ENCODE results near the gene SPRED2. TPM values are rescaled to one million over a fixed set of nuclear protein-coding genes. Genes with fewer than 3 reads are reported as not detected.
A peak's percentile ranks its signal among the peaks of the same experiment; 100 is the strongest.

SPRED2 gene
- polyA plus RNA-seq, 2 of the 4 experiments (the other 2 are of a cell fraction): 20.6 to 29.3 TPM

DNA sequence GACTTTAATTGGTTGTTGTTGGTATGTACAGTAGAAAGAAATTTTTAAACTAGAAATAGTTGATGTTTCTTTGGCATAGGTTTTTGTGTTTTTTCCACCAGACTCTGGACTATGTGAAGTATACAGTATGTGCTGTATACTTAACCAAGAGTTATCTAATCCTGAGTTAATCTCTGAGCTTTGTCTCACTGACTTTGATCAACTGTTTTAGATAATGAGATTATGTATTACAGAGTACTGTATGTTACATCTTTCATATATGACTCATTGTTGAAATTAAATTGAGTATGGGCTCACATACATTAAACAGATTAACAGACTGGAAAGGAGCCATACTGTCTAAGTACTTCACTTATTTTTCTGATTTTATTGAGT lies 166.7 kb downstream of the SPRED2 start:
- H3K4me2 ChIP-seq: no peak overlapping the region

DNA sequence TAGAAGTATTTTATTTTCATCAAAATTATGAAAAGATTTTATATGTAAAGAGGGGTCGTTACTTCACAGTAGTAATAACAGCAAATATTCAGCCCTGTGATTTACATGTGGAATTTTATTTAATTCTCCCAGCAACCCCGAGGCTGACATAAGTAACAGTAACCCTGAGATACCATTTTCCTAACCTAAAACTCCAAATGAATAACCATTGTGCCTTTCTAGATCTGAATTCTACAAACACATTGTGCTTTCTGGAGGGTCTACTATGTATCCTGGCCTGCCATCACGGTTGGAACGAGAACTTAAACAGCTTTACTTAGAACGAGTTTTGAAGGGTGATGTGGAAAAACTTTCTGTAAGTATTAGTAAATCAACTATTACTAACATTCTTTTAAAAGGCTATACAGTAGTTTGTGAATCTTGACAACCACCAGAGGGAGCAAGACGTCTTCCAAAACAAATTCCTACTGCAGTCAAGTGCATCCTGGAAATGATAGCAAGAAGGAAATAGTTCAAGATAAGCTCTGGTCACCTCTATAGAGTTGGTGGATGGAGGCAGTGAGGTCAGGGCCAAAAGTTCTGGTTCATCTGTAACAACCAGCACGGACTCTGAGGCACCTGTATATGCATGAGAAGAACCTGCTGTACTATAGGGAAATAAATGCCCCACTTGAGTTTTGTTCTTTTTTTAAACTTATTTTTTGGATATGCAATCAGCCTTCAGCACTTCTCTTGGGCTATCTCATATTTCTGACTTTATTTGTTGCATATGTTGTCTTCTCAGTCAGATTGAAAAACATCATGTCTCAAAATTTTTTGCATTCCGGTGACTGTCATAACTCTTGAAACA lies 167.4 kb downstream of the SPRED2 start:
- WGBS (ENCODE audit: missing lambda C conversion rate): 24% methylated on average over 8 of the region's 8 CpGs
- Histone ChIP-seq H3K27ac (no peak overlapping the region), H3K4me2 (no peak overlapping the region), H3K4me3 (no peak overlapping the region), H3K9me3 (no peaks in the 10 kb centered on the region), H3K4me1 (peaks cover 21% of the 10 kb centered on the region; the same call in 2 of the 3 replicates)
- CTCF ChIA-PET: interaction anchor here (0.6 to 3.0 kb wide), 70 partner anchors 9 to 375 kb away, joined by 3 to 26 read pairs (median 5); partner anchors contain the start of genes ACTR2 and SPRED2
- TF ChIP-seq JUN (IDR thresholded peaks at IDR 0.05): no peak
- TF ChIP-seq, protein P1, sequence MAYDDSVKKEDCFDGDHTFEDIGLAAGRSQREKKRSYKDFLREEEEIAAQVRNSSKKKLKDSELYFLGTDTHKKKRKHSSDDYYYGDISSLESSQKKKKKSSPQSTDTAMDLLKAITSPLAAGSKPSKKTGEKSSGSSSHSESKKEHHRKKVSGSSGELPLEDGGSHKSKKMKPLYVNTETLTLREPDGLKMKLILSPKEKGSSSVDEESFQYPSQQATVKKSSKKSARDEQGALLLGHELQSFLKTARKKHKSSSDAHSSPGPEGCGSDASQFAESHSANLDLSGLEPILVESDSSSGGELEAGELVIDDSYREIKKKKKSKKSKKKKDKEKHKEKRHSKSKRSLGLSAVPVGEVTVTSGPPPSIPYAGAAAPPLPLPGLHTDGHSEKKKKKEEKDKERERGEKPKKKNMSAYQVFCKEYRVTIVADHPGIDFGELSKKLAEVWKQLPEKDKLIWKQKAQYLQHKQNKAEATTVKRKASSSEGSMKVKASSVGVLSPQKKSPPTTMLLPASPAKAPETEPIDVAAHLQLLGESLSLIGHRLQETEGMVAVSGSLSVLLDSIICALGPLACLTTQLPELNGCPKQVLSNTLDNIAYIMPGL (CRISPR knock-in tag; IDR thresholded peaks at IDR 0.05; ENCODE audit: borderline replicate concordance): no peak
- no peak for TF ChIP-seq BHLHE40 (IDR thresholded peaks at IDR 0.05; ENCODE audit: low read depth, low read length)
- TF ChIP-seq, protein P2, sequence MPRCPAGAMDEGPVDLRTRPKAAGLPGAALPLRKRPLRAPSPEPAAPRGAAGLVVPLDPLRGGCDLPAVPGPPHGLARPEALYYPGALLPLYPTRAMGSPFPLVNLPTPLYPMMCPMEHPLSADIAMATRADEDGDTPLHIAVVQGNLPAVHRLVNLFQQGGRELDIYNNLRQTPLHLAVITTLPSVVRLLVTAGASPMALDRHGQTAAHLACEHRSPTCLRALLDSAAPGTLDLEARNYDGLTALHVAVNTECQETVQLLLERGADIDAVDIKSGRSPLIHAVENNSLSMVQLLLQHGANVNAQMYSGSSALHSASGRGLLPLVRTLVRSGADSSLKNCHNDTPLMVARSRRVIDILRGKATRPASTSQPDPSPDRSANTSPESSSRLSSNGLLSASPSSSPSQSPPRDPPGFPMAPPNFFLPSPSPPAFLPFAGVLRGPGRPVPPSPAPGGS (IDR thresholded peaks at IDR 0.05): no peak
- TF ChIP-seq TFCP2L1 (CRISPR knock-in tag; IDR thresholded peaks at IDR 0.05): no peak
- TF ChIP-seq SMC3 (IDR thresholded peaks at IDR 0.05): peak; percentile 98
- TF ChIP-seq, protein P3, sequence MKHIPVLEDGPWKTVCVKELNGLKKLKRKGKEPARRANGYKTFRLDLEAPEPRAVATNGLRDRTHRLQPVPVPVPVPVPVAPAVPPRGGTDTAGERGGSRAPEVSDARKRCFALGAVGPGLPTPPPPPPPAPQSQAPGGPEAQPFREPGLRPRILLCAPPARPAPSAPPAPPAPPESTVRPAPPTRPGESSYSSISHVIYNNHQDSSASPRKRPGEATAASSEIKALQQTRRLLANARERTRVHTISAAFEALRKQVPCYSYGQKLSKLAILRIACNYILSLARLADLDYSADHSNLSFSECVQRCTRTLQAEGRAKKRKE (CRISPR knock-in tag; IDR thresholded peaks at IDR 0.05; ENCODE audit: low read depth): no peak
- TF ChIP-seq RAD21 (conservative IDR thresholded peaks at IDR 0.05 in 1 of 2, IDR thresholded peaks at IDR 0.05 in 1 of 2): peak; percentile 95 to 96
- TF ChIP-seq CBX2 (IDR thresholded peaks at IDR 0.05; ENCODE audit: borderline replicate concordance, low read depth): no peak
- TF ChIP-seq, protein P4, sequence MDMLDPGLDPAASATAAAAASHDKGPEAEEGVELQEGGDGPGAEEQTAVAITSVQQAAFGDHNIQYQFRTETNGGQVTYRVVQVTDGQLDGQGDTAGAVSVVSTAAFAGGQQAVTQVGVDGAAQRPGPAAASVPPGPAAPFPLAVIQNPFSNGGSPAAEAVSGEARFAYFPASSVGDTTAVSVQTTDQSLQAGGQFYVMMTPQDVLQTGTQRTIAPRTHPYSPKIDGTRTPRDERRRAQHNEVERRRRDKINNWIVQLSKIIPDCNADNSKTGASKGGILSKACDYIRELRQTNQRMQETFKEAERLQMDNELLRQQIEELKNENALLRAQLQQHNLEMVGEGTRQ (IDR thresholded peaks at IDR 0.05): no peak
- TF ChIP-seq HOXA7 (CRISPR knock-in tag; IDR thresholded peaks at IDR 0.05): no peak
- TF ChIP-seq MAZ (IDR thresholded peaks at IDR 0.05; ENCODE audit: borderline replicate concordance, low read depth, low read length): no peak
- no peak for TF ChIP-seq CHD4 (IDR thresholded peaks at IDR 0.05; ENCODE audit: borderline replicate concordance)
- TF ChIP-seq, protein P5, sequence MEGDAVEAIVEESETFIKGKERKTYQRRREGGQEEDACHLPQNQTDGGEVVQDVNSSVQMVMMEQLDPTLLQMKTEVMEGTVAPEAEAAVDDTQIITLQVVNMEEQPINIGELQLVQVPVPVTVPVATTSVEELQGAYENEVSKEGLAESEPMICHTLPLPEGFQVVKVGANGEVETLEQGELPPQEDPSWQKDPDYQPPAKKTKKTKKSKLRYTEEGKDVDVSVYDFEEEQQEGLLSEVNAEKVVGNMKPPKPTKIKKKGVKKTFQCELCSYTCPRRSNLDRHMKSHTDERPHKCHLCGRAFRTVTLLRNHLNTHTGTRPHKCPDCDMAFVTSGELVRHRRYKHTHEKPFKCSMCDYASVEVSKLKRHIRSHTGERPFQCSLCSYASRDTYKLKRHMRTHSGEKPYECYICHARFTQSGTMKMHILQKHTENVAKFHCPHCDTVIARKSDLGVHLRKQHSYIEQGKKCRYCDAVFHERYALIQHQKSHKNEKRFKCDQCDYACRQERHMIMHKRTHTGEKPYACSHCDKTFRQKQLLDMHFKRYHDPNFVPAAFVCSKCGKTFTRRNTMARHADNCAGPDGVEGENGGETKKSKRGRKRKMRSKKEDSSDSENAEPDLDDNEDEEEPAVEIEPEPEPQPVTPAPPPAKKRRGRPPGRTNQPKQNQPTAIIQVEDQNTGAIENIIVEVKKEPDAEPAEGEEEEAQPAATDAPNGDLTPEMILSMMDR (IDR thresholded peaks at IDR 0.05): peak; percentile 97
- TF ChIP-seq RARB (CRISPR knock-in tag; IDR thresholded peaks at IDR 0.05): no peak
- no peak for TF ChIP-seq KDM1A (IDR thresholded peaks at IDR 0.05; ENCODE audit: low read depth)
- peak; percentile 46 to 92 for DNase-seq (ENCODE audit: low read depth in 1 of 2, low spot score in 1 of 2)
- peak; percentile 86 to 91 for ATAC-seq
- POLR2A ChIA-PET: interaction anchor here (0.6 to 1.0 kb wide), 3 partner anchors 75 to 288 kb away, joined by 3 to 4 read pairs (median 3); partner anchors contain the start of gene SPRED2
- FAIRE-seq: peak; percentile 96

More for the DNA sequence above, 166.7 kb downstream of the SPRED2 start:
- TF ChIP-seq FOSB (CRISPR knock-in tag; IDR thresholded peaks at IDR 0.05) (no peak), FOSL2 (IDR thresholded peaks at IDR 0.05) (no peak), FOSL2 (CRISPR knock-in tag; IDR thresholded peaks at IDR 0.05) (peak; percentile 11; the same call in 1 of the 2 replicates)
- ChIA-PET CTCF (interaction anchor here (0.6 to 3.0 kb wide), 69 partner anchors 8 to 375 kb away, joined by 3 to 26 read pairs (median 5); partner anchors contain the start of genes ACTR2 and SPRED2), POLR2A (interaction anchor here (0.6 to 1.0 kb wide), 3 partner anchors 74 to 287 kb away, joined by 3 to 4 read pairs (median 3); partner anchors contain the start of gene SPRED2)
- H3K9me3 ChIP-seq: no peaks in the 10 kb centered on the region
- DNase-seq (ENCODE audit: low read depth in 1 of 2, low spot score in 1 of 2) (no peak), ATAC-seq (no peak), FAIRE-seq (peak; percentile 49)
- no peak overlapping the region for H3K27ac ChIP-seq
- H3K4me3 ChIP-seq: no peak overlapping the region
- peaks cover 21% of the 10 kb centered on the region; the same call in 2 of the 3 replicates for H3K4me1 ChIP-seq
